ENCODE results near the gene IRGM.
"Not testable (repeated sequence)": the region's sequence is repeated elsewhere in the genome, so short reads cannot be mapped to it uniquely, and the experiment has no call there.

IRGM gene, protein sequence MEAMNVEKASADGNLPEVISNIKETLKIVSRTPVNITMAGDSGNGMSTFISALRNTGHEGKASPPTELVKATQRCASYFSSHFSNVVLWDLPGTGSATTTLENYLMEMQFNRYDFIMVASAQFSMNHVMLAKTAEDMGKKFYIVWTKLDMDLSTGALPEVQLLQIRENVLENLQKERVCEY

DNA sequence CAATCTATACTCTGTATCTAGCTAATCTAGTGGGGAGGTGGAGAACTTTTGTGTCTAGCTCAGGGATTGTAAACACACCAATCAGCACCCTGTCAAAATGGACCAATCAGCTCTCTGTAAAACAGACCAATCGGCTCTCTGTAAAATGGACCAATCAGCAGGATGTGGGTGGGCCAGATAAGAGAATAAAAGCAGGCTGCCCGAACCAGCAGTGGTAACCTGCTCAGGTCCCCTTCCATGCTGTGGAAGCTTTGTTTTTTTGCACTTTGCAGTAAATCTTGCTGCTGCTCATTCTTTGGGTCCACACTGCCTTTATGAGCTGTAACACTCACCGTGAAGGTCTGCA, at the start of gene IRGM:
IRGM (plus strand) TSS at position 214 of the 346 bp plus-strand sequence. CDS start 1,603 bp downstream, outside the sequence.
- DNase-seq: not testable (repeated sequence)

DNA sequence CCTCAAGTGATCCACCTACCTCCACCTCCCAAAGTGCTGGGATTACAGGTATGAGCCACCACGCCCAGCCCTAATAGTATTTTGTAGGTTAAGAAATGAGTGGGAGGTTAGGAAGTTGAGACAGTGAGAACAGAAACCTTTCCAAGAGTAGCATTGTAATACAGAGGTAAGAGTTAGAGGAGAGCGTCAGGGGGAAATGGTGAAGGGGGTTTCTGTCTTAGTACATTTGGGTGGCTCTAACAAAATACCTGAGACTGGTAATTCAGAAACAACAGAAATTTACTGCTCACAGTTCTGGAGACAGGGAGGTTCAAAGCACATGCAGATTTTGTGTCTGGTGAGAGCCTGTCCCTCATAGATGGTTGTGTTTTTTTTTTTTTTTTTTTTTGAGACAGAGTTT, 48.9 kb upstream of the IRGM start:
- DNase-seq: no peak

DNA sequence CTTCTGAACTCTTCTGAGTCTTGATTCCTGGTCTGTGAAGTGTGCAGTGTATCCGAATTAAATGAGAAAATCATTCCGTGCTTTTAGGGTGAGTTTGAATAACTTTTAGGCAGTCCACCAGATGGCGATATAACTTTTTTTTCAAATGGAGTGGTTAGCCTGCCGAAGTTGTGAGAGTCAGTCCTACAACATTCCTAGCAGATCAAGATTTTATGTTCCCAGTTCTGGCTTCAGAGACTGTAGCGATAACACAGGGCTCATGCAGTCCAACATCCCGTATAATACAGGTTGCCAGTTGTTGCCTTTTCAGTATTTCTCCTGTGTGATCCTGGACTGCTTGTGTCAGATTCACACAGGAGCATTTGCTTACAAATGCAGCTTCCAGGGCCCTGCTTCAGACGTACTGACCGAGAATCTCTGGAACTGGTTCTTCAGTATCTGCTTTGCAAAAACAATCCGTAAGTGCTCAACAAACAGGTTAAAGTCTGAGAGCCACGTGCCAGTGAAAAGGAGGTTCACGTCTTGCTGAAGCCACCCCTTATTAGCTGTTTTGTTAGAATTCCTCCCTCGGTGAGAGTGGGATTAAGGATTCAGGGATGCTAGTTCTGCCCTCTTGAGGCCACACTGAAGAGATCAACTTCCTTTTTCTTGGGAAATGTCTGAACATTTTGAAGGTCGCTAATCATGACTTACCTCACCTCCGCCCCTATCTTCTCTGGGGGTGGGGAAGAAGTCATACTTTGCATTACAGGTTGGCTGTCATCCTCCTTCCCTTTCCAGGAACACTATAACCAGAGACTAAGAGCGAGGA, 45.0 kb upstream of the IRGM start:
- DNase-seq: no peak

DNA sequence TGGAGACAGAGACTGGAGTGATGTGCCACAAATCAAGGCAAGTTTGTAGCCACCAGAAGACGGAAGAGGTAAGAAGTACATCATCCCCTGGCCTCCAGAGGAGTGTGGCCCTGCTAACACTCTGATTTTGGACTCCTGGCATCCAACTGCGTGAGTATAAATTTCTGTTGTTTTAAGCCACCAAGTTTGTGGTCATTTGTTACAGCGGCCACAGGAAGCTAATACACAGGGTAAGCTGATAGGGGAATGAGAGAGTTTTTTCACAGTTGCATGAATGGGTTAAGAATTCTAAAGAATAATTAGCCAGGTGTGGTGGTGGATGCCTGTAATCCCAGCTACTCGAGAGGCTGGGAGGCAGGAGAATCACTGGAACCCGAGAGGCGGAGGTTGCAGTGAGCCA, 41.9 kb upstream of the IRGM start:
- no peak for DNase-seq

DNA sequence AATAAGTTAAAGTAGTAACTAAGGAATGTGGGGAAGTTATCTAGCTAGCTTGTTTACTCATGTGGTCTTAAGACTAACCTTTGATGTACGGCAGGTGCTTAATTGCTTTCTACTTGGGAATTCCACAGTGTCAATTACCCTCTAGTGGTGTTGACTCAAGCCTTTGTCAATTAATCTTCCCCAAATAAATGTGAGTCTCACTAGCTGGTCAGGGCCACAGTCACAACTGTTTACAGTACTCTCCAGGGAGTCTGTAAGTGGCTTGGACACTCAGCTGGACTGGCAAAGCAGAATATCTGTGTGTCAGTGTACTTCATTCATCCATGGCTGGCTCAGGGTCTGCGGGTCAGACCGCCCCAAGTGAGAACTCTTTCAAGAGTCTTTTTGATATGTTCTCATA, 37.0 kb upstream of the IRGM start:
- DNase-seq: no peak

DNA sequence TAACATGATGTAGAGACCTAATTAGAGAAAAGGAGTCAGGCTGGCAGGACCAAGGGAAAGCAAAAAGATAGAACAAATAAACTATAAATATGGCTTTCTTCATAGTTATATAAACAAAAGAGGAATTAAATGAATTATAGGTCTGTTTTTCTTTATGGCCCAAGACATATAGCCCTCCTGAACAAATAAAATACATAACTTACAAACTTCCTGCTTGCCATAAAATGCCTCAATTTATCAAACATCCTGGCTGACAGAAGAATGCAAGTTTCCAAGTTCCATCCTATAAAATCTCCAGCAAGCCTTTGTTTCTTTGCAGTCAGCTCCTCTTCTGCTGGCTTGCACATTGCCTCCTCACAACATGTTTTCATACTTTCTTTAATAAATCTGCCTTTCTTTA, 31.3 kb upstream of the IRGM start:
- no peak for DNase-seq

DNA sequence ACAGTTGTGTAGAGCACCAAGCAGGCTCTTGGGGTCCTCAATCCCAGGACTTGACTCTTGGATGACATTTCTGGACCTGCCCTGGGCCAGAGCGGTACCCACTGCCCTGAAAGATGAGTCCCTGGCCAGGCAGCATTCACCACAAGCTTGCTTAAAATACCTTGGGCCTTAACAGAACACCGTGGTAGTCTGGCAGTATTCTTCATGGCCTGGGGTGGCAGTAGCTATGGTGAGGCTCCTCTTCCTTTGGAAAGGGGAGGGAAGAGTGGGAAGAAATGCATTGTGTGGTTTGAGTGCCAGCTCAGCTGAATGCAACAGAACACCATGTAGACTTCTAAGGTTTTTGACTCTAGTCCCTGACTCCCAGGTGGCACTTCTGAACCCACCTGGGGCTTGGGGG, 29.4 kb upstream of the IRGM start:
- no peak for DNase-seq

DNA sequence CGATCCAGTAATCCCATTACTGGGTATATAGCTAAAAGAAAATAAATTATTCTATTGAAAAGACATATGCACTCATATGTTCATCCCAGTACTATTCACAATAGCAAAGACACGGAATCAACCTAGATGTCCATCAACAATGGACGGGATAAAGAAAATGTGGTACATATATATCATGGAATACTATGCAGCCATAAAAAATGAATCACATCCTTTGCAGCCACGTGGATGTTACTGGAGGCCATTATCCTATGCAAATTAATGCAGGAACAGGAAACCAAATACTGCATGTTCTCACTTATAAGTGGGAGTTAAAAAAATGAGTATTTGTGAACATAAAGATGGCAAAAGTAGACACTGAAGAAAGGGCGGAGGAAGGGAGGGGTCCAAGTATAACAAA, 16.6 kb upstream of the IRGM start:
- DNase-seq: no peak

DNA sequence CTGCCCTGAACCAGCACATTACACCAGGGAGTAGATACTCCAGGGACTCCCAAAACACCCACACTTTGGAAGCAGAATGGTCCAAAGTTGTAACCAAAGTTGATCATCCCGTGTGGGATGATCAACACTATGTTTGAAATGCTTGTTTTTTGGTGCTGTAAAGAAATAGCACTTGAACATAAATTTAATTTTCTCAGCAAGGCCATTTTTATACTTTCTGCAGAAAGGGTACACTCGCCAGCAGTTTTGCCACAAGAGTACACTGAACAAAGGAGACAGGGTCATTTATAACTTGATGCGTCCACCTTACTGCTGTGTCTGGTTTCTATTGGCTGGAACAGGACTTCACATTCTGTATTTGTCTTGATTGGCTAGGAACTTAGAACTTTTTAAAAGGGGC, 14.5 kb upstream of the IRGM start:
- not testable (repeated sequence) for DNase-seq

DNA sequence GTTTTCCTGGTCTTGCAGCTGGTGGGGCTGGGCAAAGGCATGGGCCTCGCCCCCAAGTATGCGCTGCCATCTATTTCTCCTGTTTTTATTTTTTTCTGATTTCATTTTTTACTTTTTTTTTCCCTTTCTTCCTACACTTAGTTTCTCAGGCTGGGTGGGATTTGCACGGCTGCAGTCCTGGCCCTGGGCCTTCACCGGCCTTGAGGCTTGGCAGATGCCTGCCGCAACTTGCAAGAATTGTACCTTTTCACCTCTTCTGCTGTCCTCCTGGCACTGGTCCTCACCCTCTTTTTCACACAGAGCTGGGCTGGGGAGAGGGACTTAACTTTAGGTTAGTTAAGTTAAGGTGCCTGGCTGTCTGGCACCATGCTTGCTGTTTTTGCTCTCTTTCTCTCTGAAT, 10.3 kb upstream of the IRGM start:
- no peak for DNase-seq

DNA sequence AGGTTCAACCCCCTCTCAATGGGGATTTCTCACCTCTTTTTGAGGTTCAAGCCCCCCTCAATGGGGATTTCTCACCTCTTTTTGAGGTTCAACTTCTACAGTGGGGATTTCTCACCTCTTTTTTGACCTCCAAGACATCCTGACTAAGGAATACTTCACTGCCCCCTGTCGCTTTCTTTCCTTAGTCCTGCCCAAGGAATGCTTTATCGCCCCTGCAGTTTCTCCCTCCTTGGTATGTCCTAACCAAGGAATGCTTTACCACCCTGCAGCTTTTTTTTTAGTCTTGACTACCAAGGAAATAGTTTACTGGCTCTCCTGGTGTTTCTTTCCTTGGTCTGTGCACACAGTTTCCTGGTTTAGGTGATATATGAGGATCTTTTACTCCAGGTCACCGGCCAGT, 9.6 kb upstream of the IRGM start:
- no peak for DNase-seq

DNA sequence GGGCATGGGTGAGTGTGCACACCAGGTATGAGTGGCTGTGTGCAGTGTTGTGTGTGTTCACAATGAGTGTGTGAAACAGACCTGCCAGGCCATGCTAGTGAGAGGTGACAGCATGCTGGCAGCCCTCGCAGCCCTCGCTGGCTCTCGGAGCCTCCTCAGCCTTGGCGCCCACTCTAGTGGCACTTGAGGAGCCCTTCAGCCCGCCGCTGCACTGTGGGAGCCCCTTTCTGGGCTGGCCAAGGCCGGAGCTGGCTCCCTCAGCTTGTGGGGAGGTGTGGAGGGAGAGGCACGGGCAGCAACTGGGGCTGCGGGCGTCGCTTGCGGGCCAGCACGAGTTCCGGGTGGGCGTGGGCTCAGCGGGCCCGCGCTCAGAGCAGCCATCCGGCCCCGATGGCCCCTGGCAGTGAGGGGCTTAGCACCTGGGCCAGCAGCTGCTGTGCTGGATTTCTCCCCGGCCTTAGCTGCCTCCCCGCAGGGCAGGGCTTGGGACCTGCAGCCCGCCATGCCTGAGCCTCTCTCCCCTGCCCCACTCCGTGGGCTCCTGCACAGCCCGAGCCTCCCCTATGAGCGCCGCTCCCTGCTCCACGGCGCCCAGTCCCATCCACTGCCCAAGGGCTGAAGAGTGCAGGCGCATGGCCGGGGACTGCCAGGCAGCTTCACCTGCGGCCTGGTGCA, 999 bp upstream of the IRGM start:
- not testable (repeated sequence) for DNase-seq

DNA sequence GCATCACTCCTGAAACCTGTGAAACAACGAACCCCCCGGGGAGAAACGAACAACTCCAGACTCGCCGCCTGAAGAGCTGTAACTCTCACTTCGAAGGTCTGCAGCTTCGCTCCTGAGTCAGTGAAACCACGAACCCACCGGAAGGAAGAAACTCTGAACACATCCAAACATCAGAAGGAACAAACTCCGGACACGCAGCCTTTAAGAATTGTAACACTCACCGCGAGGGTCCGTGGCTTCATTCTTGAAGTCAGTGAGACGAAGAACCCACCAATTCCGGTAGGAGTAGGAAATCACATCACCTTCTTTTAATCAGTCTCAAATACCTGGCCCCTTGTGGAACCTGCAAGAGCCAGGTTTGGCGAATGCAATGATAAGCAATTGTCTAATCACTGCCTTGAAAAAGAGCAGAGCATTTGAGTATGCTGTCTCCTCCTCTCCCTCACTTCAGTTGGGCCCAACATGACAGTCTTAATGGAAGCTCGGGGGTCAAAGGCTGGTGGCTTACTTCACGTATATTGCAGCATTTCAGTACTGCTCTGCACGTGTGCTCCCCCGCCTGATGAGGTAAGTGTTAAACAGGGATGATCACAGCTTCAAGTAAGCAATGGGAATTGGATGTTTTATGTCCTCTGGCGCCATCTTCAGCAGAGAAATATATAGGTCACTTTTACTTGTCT, 473 bp downstream of the IRGM start:
- no peak for DNase-seq

DNA sequence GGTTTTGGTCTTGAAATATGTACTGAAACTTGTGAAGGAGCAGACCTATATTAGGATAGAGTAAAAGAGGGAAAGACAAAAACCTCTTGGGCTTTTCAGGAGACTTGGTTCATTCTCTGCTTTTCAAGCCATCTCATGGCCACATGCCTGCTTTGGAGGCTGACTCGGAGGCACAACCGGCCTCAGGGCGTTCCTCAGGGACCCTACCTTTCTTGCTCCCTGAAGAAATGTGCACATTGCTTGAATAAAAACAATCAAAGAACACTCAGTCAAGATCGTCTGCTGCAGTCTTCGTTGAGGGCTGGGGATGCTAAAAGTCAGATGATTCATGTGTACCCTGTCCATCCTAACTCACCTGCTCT, 994 bp downstream of the IRGM start:
- no peak for DNase-seq

DNA sequence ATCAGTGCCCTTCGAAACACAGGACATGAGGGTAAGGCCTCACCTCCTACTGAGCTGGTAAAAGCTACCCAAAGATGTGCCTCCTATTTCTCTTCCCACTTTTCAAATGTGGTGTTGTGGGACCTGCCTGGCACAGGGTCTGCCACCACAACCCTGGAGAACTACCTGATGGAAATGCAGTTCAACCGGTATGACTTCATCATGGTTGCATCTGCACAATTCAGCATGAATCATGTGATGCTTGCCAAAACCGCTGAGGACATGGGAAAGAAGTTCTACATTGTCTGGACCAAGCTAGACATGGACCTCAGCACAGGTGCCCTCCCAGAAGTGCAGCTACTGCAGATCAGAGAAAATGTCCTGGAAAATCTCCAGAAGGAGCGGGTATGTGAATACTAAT, 1.9 kb downstream of the IRGM start:
- DNase-seq: no peak

DNA sequence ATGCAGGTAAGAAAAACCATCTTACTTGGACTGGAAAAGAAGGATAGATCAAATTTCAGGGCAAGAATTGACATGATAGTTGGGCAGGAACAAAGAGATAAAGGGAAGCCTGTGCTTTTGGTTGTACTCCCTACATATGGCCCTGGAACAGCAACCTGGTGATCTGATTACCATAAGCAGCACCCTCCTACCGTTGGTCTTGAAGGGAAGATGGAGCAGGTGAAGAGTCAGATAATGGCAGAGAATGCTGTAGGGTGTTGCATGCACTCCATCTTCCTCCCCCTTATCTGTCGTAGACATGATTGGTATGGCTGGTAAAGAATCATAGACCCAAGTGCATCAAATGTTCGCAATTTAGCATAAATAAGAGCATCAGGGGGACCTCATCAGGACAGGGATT, 4.7 kb downstream of the IRGM start:
- no peak for DNase-seq

DNA sequence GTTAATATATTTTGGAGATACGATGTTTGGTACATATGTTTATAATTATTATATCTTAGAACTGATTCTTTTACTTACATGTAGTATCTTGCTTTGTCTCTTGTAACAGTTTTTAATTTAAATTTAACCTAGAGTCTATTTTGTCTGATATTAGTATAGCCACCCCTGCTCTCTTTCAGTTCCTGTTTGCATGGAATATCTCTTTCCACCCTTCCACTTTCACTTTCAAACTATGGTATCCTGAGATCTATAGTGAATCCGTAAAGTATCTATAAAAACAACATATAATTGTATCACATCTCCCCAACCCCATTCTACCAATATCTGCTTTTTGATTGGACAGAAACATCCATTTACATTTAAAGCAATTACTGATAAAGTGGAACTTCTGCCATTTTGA, 7.2 kb downstream of the IRGM start:
- no peak for DNase-seq

DNA sequence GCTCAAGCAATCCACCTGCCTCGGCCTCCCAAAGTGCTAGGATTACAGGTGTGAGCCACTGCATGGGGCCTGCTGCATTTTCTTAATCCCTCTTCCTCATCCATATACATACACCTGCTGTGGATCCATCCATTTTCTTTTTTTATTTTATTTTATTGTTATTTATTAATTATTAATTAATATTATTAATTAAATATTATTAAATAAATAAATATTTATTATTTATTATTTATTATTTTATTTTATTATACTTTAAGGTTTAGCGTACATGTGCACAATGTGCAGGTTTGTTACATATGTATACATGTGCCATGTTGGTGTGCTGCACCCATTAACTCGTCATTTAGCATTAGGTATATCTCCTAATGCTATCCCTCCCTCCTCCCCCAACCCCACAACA, 10.4 kb downstream of the IRGM start:
- not testable (repeated sequence) for DNase-seq

DNA sequence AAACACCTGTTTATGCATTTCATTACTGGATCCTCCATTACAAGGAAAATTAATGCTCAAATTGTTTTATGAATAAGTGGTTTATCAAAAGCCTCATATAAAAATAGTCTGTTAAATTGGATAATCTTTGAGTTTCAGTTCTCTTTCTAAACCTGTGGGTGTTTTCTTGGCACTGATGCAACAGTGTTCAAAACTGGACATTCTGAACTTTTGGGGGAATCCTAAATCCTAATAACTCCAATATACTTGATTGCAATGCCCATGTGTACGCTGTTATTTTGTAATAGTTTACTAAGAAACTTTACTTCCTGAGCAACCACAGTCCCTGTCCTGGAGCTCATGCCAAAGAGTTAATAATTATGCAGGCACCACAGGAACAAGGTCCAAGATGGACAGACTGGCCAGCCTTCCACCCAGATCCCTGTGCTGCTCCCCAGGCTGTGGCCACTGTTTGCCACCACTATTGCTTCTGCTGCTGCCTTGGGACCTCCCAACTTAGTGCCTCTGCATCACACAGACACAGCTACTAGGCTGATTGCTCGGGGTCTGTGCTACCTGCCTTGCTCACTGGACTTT, 14.0 kb downstream of the IRGM start:
- no peak for DNase-seq

DNA sequence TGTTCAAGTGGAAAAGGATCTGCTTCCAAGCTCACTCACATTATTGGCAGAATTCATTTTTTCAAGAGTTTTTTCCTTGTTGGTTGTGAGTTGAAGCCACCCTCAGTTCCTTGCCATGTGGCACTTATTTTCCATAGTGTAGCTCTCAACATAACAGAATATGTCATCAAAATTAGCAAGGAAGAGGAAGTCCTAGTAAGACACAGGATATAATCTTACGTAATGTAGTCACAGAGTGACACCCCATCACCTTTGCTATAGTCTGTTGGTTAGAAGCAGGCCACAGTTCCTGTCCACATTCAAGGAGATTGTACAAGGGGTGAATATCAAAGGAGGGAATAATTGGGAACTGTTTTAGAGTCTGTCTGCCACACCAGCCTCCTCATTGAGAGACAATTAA, 15.7 kb downstream of the IRGM start:
- DNase-seq: no peak

DNA sequence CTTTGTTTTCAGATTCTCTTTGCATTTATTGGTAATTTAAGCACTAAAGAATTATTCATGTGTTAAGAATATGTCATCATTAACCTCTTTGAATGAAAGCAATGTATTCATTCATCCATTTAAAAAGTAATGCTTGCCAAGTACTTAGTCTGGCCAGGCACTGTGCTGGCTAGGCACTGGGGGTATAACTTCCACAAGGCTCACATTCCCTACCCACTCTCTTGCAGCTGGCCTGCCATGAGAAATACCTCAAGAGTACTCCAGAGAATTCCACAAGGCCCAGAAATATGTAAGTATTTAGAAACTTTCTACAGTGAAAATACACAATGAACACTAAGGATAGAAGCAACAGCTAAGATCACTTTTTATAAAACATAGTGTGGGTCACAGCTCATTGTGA, 33.0 kb downstream of the IRGM start:
- DNase-seq: no peak

DNA sequence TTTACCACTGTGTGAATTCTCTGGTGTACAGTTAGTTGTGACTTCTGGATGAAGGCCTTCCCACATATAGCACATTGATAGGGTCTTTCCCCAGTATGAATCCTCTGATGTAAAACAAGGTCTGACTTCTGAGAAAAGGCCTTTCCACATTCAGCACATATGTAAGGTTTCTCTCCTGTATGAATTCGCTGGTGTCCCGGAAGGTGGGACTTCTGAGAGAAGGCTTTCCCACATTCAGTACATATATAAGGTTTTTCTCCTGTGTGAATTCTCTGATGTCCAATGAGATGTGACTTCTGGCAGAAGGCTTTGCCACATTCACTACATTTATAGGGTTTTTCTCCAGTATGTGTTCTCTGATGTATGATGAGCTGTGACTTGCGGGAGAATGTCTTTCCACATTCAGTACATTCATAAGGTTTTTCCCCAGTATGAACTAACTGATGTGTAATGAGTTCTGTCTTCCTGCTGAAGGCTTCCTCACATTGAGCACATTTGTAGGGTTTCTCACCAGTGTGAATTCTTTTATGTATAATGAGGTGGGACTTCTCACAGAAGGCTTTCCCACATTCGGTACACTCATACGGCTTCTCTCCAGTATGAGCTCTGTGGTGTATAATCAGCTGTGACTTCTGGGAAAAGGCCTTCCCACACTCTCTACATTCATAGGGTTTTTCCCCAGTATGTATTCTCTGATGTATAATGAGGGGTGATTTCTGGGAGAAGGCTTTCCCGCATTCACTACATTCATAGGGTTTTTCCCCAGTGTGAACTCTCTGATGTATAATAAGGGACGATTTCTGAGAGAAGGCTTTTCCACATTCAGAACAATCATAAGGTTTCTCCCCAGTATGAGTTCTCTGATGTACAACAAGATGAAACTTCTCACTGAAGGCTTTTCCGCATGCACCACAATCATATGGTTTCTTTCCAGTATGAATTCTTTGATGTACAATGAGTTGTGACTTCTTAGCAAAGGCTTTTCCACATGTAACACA, 49.4 kb downstream of the IRGM start:
- no peak for DNase-seq
